ENCODE data around the gene MMEL1. TPM values are rescaled to one million over a fixed set of nuclear protein-coding genes. Genes with fewer than 3 reads are reported as not detected.

MMEL1 gene
- total RNA-seq, 1 donor from 2014 or later = not detected

DNA sequence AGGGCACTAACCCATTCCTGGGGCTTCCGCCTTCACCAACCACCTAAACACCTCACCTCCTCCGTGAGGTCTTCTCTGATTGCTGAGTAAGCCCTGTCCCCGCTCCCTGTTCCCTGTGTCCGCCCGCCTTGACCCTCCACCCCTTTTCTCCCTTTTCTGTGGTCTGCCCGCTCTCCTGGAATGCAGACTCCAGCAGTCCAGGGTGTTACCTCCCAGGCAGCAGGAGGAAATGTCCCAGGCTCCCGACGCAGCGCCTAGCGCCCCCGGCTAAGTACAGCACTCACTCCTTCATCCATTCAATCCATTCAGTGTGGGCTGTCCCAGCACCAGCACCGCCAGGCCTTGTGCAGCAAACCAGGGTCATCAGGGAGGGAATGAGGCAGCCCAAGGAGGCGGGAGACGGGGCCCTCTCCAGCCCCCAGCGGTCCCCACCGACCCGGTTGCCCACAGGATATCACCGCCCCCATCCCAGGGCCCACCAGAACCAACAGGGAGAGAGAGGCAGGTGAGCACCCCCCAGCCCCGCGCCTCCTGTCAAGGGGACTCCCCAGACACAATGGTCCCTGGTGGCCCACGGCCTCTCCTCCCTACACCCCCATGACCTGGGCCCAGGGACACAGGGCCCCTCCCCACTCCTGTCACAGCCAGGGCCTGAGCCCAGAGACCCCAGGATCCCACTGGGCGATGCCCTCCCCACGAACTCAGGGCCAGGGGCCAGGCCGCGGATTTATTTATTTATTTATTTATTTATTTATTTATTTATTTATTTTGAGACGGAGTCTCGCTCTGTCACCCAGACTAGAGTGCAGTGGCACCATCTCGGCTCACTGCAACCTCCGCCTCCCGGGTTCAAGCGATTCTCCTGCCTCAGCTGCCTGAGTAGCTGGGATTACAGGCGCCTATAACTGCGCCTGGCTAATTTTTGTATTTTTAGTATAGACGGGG is 66.4 kb downstream of the MMEL1 start:
- ATAC-seq (no peak), DNase-seq (no peak)
- intact Hi-C loops (cut with micrococcal nuclease) = no loop called here

DNA sequence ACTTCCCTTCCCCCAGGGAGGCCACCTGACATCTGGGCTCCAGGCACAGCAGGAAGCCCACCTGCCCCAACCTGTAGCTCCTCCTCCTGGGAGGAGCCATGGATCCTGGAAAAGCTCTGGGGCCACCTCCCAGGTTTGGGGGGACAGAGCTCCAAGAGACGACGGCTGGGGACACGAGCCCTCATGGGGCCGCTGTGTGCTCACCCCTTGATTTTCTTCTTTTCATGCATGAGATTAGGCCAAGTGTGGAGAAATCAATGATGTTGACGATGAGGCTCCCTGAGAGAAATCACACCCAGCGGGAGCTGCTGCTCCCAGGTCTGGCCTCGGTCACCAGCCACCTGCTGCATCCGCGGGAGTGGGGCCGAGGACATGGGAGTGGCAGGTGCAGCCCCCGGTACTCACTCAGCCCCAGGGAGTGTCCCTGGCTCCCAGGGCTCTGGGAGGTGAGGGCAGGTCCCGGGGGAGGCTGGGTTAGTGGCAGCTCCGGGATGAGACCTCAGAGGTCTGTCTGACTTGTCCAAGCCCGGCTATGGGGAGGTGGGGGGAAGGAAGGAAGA is 67.9 kb downstream of the MMEL1 start:
- intact Hi-C loops (cut with micrococcal nuclease) = no loop called here
- DNase-seq (no peak), ATAC-seq (no peak)

DNA sequence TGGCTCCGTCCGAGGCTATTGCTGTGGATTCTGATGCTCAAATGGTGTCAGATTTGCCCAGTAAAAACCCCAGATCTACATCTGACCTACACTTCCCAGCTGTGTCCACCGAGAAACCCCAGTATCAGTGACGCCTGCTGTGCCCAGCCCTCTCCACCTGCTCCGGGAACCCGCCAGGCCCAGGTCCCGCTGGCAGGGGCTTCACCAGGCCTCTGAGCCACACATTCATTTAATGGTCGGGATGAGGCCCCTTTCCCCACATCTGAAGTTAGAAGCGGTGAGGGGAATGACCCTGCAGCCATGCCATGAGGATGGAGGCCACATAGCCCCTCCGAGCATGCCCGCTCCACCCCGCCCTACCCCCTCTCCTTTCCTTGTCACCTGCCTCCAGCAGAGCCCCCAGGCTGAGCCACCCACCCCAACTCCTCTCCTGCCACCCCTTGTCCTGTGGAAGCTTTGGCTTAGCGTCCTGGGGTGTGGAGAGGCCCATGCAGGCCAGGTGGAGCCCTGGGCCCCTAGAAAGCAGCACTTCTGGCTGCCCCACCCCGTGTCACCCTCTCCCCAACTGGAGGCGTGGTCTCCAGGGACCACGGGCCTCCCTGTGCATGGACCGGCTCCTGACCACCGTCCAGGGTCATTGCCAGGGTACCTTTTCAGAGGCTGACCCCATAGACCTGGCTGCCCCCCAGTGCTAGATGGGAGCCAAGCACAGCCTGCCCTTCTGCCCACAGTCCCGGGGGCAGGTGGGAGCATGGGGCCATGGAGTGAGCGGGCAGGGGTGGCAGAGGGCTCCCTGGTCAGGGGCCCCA is 68.6 kb downstream of the MMEL1 start:
- ATAC-seq (no peak), DNase-seq (no peak)
- intact Hi-C loops (cut with micrococcal nuclease) = no loop called here

DNA sequence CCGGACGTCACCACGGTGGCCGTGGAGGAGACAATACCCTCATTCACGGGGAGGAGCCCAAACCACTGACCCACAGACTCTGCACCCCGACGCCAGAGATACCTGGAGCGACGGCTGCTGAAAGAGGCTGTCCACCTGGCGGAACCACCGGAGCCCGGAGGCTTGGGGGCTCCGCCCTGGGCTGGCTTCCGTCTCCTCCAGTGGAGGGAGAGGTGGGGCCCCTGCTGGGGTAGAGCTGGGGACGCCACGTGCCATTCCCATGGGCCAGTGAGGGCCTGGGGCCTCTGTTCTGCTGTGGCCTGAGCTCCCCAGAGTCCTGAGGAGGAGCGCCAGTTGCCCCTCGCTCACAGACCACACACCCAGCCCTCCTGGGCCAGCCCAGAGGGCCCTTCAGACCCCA is 69.6 kb downstream of the MMEL1 start:
- ATAC-seq = no peak
- no peak for DNase-seq
- intact Hi-C loops (cut with micrococcal nuclease) = no loop called here

DNA sequence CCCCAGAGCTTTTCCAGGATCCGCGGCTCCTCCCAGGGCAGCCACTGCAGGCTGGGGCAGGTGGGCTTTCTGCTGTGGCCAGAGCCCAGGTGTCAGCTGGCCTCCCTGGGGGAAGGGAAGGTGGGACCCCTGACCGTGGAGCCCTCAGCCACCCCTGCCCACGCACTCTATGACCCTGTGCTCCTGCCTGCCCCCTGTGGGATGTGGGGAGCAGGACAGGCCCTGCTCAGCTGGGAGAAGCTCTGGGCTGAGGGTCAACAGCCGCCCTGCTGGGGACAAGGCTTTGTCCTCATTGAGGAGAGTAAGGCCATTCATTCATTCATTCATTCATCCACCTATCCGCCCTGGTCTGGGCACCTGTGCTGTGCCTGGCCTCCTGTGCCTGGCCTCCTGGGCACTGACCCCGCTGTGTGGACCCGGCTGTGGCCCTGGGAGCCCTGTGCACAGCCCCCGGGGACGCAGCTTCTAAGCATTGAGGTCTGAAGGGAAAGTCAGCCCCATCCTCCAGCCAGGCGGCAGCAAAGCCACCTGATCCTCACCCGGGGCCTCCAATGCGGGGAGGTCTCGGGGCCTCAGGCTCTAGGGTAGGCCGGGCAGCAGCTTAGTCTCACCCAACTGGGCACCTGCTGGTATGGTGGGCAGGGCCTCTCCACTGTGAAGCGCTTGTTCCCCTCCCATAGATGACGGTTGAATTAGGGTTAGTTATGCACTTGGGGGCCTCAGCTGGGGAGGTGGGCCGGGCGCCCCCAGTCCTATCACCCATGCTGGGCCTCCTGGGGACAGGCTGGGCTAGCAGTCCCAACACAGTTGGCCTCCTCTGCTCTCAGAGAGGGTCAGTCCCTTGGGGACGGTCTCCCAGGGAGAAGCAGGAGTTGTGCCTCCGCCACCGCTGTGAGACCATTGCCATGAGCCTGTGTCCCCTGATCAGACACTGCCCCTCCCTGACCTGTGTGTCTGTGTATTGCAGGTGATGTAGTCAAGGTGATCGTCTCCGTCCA is 70.6 kb downstream of the MMEL1 start:
- ATAC-seq = no peak
- no peak for DNase-seq
- intact Hi-C loops (cut with micrococcal nuclease) = no loop called here

DNA sequence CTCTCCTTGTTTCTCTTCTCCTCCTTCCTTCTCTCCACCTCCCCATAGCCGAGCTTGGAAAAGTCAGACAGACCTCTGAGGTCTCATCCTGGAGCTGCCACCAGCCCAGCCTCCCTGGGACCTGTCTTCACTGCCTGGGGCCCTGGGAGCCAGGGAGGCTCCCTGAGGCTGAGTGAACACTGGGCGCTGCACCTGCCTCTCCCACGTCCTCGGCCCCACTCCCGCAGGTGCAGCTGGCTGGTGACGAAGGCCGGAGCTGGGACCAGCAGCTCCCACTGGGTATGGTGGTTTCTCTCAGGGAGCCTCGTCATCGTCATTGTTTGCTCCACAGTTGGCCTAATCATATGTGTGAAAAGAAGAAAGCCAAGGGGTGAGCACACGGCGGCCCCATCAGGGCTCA is 71.4 kb downstream of the MMEL1 start:
- intact Hi-C loops (cut with micrococcal nuclease) = no loop called here
- ATAC-seq = no peak
- DNase-seq = no peak

DNA sequence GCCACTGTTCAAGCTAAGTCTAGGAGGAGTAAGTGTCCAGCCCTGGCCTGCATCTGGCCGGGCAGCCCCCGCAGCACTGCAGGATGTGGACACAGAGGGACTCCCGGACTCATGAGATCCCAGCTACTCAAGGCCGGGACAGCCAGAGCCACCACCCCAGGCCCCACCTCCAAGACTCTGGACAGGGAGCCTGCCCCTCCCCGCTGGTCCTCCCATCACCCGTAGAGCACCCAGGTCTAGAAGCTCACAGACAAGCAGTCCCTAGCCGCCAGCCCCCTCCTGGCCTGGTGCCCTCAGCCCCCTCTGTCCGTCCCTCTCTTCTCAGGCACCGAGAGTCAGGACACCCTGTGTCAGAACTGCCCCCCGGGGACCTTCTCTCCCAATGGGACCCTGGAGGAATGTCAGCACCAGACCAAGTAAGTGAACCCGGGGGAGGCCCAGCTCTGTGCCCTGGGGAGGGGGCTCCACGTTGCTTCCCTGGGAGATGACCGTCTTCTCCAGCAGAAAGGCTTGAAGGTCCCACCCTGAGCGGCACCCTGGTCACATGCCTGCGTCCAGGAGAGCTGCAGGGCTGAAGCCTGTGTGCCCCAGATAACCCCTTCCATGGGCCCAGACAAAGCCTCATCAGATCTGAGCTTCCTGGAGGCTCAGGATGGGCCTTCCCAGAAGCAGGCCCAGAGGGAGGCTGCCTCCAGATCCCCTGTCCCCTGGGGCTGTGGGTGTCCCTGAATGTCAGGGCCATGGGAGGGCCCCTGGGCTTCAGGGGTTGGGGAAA is 72.3 kb downstream of the MMEL1 start:
- intact Hi-C loops (cut with micrococcal nuclease) = no loop called here
- no peak for DNase-seq
- no peak for ATAC-seq

DNA sequence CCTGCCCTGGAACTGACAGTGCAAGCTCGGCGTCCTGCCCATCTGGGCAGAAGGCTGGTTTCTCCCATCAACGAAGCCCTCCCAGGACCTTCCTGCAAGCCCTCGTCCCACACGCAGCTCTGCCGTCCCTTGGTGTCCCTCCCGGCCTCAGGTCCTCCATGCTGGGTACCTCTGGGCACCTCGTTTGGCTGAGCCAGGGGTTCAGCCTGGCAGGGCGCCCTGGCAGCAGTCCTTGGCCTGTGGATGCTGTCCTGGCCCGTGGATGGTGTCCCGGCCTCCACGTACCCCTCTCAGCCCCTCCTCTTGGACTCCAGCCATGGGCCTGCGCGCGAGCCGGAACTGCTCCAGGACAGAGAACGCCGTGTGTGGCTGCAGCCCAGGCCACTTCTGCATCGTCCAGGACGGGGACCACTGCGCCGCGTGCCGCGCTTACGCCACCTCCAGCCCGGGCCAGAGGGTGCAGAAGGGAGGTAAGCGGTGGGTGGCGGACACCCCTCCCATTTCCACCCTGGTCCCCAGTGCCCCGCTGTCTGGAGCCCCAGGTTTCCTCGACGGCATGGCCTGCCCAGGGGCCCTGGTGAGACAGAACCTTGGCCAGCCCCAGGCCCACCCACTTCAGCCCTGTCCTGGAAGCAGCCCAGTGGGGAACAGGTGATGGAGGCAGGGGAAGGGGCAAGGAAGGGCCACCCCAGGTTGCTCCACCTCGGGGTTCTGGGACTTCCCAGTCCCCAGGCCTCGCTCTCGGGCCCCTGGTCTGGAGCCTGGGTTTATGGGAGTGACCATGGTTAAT is 73.1 kb downstream of the MMEL1 start:
- intact Hi-C loops (cut with micrococcal nuclease) = no loop called here
- no peak for ATAC-seq

DNA sequence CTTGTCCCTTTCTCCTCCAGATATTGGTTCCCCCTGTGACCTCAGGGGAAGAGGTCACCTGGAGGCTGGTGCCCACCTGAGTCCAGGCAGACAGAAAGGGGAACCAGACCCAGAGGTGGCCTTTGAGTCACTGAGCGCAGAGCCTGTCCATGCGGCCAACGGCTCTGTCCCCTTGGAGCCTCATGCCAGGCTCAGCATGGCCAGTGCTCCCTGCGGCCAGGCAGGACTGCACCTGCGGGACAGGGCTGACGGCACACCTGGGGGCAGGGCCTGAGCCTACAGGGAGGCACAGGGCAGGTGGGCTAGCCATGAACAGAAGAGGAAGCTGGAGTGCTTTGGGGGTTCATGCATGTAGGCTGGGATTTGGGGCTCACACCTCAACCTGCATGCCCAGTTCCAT is 74.0 kb downstream of the MMEL1 start:
- intact Hi-C loops (cut with micrococcal nuclease) = no loop called here
- DNase-seq (no peak), ATAC-seq (no peak)

More for the DNA sequence above, 73.1 kb downstream of the MMEL1 start:
- peak; percentile 34 for DNase-seq

DNA sequence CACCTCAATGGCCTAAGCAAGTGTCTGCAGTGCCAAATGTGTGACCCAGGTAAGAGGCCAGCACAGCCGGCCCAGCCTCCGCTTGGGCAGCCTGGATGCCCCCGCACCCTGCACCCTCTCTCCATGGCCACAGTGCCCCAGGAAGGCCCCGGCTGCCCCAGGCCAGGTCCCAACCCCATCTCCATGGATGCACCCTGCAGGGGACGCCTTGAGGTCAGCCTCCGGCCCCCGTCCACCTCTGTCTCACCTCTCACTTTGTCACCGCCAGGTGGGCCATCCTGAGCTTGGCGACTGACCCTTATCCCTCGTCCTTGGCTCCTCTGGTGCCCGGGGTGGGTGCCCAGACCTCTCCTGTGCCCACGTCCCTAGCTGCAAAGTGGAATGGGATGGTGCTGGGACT is 74.4 kb downstream of the MMEL1 start:
- no peak for DNase-seq
- no peak for ATAC-seq
- intact Hi-C loops (cut with micrococcal nuclease) = no loop called here

DNA sequence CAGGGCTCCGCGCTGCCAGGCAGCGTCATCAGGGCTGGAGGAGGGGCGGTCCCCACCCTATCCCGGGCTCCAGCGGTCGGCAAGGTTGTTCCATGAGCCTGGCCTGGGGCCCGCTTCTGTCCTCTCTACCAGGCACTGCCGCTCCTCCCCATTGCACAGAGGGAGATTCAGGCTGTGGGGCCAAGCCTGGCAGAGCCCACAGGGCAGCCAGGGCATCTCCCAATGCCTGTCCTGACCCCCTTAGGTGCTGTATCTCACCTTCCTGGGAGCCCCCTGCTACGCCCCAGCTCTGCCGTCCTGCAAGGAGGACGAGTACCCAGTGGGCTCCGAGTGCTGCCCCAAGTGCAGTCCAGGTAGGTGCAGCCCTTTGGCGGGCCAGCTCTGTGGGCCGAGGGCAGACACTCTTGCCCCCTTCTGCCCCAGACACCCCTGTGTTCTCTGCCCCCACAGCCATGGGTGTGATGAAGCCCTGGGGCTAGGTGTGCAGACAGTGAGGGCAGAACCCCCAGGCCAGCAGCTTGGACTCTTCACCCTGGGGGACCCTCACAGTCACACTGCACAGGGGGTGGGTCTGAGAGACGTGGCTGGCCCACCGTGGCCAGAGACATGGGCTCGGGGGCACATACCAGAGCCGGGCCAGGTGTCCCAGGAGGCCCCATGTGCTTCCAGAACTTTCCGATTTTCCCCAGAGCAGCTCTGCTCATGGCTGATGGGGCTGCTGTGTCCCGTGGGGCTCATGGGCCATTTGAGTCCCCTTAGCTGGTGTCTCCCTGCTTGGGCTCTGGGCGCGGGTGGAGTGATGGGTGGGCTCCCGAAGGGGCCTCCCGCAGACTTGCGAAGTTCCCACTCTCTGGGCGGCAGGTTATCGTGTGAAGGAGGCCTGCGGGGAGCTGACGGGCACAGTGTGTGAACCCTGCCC is 75.1 kb downstream of the MMEL1 start:
- intact Hi-C loops (cut with micrococcal nuclease) = no loop called here
- no peak for ATAC-seq

DNA sequence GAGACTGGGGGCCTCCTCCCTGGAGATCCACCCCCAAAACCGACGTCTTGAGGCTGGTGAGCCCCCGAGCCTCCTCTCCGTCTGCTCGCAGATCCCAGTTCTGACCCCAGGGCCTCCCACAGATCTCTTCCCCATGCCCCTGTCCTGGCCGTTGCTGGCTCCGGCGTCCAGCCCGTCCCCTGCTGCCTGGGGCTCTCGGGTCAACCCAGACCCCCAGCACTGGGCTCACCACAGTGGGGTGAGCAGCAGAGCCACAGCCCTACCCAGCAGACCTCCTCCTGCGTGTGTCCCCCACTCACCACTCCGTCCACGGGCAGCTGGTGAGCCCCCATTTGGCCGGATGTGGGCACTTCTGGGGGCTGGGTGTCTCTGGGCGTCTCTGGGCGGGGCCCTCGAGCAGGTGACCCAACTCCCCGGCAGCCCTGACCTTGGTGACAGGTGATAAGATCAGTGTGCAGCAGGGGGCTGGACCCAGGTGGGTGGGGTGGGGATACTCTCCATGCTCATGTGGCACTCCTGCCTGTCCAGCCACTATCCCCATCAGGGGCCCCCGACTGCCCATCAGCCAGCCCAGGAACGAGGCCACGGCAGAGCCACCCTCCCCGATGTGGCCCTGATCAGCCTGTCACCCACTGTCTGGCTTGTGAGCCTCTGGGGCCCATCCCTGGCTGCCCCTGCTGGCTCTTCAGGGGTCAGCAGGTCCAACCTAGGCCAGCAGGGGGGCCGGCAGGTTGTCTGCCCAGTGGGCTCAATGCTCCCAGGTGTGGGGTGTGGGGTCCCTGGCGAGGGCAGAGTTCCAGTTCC is 75.9 kb downstream of the MMEL1 start:
- intact Hi-C loops (cut with micrococcal nuclease) = no loop called here
- peak; percentile 54 for DNase-seq

More for the DNA sequence above, 75.1 kb downstream of the MMEL1 start:
- peak; percentile 24 for DNase-seq

DNA sequence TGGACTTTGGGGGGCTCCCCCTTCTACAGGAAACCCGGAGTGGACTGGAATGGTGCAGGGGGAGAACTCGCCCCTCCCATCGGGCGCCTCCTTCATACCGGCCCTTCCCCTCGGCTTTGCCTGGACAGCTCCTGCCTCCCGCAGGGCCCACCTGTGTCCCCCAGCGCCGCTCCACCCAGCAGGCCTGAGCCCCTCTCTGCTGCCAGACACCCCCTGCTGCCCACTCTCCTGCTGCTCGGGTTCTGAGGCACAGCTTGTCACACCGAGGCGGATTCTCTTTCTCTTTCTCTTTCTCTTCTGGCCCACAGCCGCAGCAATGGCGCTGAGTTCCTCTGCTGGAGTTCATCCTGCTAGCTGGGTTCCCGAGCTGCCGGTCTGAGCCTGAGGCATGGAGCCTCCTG is 76.5 kb downstream of the MMEL1 start, which contains the start of gene TNFRSF14:
TSS of gene TNFRSF14 (plus strand) at position 95 of the 401 bp plus-strand sequence. CDS start at position 389, 294 bp downstream.
- intact Hi-C loops (cut with micrococcal nuclease) = no loop called here
- DNase-seq (peak; percentile 63), ATAC-seq (peak; percentile 57)

More for the DNA sequence above, 75.9 kb downstream of the MMEL1 start:
- peak; percentile 10 for ATAC-seq

DNA sequence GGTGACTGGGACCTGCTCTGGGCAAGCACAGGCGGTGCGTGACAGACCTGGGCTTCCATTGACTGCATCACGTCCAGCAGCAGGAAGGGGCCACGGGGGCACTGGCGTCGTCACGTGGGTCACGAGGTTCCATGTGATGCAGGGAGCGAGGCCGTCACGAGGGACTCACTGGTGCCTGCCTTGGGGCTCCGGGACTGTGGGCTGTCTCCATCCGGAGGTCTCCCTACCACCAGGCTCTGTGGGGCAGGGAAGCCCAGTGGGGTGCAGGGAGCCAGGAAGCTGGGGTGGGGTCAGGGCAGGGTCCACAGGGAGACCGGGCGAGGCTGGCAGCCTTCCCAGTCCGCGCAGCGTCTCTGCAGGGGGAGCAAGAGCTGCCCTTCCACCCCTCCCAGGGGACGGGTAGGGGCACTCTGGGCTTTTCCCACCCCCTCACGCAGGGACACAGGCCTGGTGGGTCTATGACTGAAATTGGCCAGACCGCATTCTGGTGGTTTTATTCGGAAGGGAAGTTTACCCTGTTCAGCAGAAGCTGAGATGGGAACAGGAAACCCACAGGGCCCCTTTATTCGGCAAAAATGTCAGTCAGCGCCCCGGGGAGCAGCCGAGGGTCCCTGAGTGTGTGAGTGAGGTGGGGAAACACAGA is 77.1 kb downstream of the MMEL1 start:
- DNase-seq (peak; percentile 84), ATAC-seq (peak; percentile 65)
- intact Hi-C loops (cut with micrococcal nuclease) = no loop called here
